Omental fat pad (tissue), 4 donors: ENCODE data around the gene CEP170B. TPM values are rescaled to one million over a fixed set of nuclear protein-coding genes. Genes with fewer than 3 reads are reported as not detected.

ENCODE experiments used
- ATAC-seq: fragments of 150-250 bp; one replicate; pipeline ENCODE4 v1.9.1; 2016; ENCODE audit warnings: mild to moderate bottlenecking, moderate library complexity; ENCODE audit not compliant: low FRiP score
- DNase-seq: peaks from one replicate; pipeline ENCODE4 v3.0.0-alpha.2; 2019; ENCODE audit warnings: low spot score
- total RNA-seq, 4 donors: library from RNA; depleted of rRNA; stranded (reverse); fragments of >200 nt; gene quantifications; one replicate each; pipeline ENCODE4 v1.1.0, GENCODE V29; 2016
- TF ChIP-seq, protein P1 (sequence below), 3 donors: fragments of 450-650 bp; IDR thresholded peaks; one replicate each; pipeline ENCODE4 v1.5.1; 2016 to 2017; ENCODE audit warnings: antibody characterized with exemption in 3 of 3, mild to moderate bottlenecking in 3 of 3, moderate library complexity in 2 of 3

Gene CEP170B
- total RNA-seq: 10 to 100 TPM in 3 of 4 donors, 1 to 10 TPM in 1; 5.5 to 29.3 (median 13.0) TPM

DNA sequence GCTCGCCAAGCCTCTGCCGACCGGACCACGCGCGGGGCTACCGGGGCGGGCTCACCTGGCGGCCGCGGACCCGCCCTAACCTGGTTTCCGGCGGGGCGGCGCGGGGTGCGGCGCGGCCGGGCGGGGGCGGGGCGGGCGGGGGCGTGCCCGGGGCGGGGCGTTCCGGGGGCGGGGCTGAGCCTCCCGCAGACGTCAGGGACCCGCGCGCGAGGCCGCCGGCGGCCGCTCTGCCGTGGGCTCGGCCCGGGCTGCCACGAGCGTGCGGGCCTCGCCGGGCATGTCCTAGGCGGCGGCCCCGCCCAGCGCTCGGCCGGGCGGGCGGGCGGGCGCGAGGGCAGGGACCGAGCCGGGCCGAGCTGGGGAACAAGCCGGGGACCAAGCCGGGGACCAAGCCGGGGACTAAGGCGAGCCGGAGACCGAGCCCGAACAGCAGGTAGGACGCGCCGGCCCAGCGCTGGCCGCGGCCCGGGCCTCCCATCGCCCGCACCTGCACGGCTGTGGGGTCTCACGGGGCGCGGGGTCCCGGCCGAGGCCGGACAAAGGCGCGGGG is at the start of gene CEP170B:
CEP170B (plus strand) TSS at position 188 of the 550 bp plus-strand sequence. CDS start 3,183 bp downstream, outside the sequence.
- TF ChIP-seq, protein P1, sequence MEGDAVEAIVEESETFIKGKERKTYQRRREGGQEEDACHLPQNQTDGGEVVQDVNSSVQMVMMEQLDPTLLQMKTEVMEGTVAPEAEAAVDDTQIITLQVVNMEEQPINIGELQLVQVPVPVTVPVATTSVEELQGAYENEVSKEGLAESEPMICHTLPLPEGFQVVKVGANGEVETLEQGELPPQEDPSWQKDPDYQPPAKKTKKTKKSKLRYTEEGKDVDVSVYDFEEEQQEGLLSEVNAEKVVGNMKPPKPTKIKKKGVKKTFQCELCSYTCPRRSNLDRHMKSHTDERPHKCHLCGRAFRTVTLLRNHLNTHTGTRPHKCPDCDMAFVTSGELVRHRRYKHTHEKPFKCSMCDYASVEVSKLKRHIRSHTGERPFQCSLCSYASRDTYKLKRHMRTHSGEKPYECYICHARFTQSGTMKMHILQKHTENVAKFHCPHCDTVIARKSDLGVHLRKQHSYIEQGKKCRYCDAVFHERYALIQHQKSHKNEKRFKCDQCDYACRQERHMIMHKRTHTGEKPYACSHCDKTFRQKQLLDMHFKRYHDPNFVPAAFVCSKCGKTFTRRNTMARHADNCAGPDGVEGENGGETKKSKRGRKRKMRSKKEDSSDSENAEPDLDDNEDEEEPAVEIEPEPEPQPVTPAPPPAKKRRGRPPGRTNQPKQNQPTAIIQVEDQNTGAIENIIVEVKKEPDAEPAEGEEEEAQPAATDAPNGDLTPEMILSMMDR (IDR thresholded peaks at IDR 0.05): no peak
- ATAC-seq: peak; percentile 53
- DNase-seq: no peak

DNA sequence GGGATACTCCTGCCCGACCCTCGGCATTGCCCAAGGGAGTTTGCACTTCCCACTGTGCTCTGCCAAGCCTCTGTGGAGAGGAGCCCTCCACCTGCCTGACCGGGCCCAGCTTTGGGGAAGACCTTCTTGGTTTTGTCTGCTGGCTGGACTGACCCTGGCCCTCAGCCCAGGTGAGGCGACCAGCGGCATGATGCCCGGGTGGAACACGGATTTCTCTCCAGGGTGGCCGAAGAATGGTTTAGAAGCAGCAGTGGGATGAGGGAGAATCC is 48.5 kb upstream of the CEP170B start:
- DNase-seq (no peak), ATAC-seq (no peak)
- TF ChIP-seq, protein P1 (IDR thresholded peaks at IDR 0.05): no peak

DNA sequence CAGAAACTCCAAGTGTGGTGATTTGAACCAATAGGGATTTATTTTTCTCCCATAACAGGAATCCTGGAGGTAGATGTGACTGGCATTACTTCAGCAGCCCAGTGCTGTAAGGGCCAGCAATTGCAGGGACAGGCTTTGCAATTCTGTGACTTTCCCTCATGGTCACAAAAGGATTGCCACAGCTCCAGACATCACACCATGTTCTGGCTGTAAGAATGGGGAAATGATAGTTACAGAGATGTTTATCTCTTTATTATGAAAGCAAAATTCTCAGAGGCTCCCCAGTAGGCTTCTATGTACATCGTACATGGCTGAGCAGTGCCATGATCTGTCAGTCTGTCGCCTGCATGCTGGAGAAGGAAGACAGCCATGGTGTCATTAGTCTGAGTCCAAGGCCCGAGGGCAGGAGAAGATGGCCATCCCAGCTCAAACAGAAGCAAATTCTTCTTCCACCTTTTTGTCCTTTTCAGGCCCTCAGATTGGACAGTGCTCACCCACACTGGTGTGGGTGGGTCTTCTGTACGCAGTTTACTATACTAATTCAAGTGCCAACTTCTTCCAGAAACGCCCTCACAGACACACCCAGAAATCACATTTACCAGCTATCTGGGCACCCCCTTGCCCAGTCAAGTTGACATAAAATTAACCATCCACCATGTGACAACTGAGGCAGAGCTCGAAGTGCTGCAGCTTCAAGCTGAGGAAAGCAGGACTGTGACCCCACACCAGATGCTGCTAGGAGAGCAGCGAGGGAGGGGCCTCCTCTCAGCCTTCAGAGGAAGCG is 46.9 kb upstream of the CEP170B start:
- ATAC-seq: no peak
- DNase-seq: no peak
- TF ChIP-seq, protein P1 (IDR thresholded peaks at IDR 0.05): no peak

DNA sequence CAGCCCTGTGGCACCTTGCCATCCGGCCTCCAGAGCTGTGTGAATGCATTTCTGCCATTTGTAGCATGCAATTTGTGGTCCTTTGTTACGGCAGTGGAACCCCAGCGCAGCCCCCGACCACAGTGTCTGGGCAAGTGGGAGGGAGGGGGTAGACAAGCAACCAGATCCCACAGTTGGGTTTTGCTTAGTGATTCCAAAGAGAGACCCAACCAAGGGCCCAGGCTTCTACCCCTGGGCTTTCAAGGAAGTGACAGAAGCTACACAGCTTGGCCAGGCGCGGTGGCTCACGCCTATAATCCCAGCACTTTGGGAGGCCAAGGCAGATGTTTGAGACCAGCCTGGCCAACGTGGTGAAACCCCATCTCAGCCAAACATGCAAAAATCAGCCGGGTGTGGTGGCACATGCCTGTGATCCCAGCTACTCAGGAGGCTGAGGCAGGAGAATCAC is 46.3 kb upstream of the CEP170B start:
- TF ChIP-seq, protein P1 (IDR thresholded peaks at IDR 0.05): no peak
- DNase-seq: no peak
- no peak for ATAC-seq

DNA sequence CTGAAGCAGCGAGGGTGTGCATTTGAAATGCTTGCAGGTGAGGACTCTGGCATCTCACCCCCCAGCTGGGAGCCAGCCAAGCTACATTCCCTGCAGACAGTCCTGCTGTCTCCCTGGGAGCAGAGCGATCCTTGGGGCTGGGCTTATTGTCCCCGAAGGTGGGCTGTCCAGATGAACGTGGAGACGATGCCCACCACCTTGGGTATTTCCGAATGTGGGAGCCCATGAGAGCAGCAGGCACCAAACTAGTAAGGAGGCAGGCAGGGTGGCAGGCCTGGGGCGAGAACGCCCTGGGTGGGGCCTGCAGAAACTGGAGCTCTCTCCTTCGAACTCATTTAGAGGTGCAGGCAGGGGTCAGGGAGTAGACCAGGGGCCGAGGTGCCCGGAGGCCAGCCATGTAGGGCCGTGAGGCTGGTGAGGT is 45.7 kb upstream of the CEP170B start:
- ATAC-seq (no peak), DNase-seq (no peak)
- TF ChIP-seq, protein P1 (IDR thresholded peaks at IDR 0.05): no peak

DNA sequence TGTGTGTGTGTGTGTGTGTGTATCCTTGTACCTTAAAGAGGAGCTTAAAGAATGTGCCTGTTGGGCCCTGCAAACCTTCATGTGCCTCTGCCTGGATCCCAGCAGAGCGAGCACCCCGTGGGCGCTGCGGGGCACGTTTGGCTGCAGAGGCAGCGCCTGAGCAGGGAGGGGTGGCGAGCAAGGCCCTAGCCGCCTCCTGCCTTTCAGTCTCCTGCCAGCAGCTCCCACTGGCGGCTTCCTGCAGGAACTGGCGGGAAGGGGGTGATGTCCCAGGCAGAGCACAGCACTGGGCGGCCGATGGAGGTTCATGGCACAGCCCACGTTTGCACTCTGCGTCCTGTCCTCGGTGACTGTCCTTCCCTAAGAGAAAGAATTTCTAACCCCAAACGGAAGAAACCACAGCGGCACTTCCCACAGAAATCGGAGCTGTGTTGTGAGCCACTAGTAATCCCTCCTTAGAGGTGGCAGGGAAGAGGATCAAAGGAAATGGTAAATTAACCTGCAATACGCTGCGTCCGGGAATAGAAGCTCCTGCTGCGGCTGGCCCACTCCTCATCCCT is 44.3 kb upstream of the CEP170B start:
- peak; percentile 39 for ATAC-seq
- no peak for DNase-seq
- TF ChIP-seq, protein P1 (IDR thresholded peaks at IDR 0.05): no peak
